SK-N-MC (cell line): ENCODE measurements around the gene PPP1R26.
"Not testable (repeated sequence)": the region's sequence is repeated elsewhere in the genome, so short reads cannot be mapped to it uniquely, and the experiment has no call there.

Source experiments
- EZH2 ChIP-seq: fragments of 200-600 bp; sonication (generic); IDR thresholded peaks from one replicate; pipeline ENCODE4 v1.6.1; 2017; ENCODE audit warnings: antibody characterized with exemption
- FOXP2 ChIP-seq: optimal IDR thresholded peaks from 2 replicates; pipeline ENCODE3; 2011; ENCODE audit warnings: mild to moderate bottlenecking, moderate library complexity; ENCODE audit not compliant: insufficient read depth; ENCODE audit errors: extremely low read length, control extremely low read depth
- POLR2AphosphoS5 ChIP-seq: IDR thresholded peaks from 2 replicates; pipeline ENCODE4 v1.6.1; 2012; ENCODE audit warnings: mild to moderate bottlenecking, low read depth, low read length, borderline replicate concordance

DNA sequence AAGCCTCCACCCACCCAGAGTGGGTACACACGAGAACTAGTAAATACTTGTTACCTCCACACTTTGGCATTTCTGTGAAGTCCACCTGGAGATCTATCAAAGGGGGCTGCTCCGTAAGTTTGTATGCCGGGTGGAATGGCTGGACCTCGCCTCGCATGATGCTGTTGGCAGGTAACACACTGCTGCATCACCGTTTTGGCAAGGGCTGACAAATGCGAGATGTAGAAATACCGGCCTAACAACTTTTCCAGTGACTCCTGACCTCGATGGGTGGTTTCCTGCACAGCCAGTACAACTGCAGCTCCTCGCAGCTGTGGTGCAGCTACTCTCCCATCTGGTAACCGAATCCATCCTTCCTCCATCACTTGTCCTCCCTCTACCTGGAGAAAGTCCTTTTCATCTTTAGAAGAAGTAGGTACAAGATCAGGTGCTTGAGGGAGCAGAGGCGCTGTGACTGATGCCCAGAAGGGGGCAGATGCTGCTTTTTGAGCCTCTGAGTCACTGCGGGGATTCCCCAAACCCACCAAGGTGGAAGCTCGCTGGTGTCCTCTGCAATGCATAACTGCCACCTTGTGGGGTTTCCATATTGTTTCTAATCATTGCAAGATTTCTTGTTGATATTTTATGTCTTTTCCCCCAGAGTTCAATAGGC lies 40.9 kb upstream of the PPP1R26 start:
- TF ChIP-seq POLR2AphosphoS5, EZH2, FOXP2: not testable (repeated sequence)
